Measurements from ENCODE around the gene SH2D3A.

The SH2D3A gene

DNA sequence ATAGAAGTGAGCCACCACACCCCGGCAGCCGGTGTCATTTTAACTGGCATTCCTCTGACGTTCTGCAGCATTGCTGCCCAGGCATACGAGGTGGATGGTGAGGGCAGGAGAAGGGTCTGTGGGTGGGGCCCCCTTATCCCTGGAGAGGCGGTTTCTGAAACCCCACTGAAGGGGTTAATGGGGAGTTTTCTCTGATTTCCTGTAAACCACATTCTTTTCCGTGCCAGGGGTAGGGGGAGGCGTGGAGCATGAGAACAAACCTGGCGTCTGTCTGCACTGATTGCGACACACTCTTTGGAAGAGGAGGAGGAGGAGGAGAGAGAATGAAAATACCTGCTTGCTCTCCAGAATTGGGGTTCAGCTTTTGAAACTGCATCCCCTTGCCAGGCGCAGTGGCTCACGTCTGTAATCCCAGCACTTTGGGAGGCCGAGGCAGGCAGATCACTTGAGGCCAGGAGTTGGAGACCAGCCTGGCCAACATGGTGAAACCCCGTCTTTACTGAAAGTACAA, 44.1 kb downstream of the SH2D3A start:
- no peak for DNase-seq (ENCODE audit: low read depth in 2 of 2, low spot score in 1 of 2)

DNA sequence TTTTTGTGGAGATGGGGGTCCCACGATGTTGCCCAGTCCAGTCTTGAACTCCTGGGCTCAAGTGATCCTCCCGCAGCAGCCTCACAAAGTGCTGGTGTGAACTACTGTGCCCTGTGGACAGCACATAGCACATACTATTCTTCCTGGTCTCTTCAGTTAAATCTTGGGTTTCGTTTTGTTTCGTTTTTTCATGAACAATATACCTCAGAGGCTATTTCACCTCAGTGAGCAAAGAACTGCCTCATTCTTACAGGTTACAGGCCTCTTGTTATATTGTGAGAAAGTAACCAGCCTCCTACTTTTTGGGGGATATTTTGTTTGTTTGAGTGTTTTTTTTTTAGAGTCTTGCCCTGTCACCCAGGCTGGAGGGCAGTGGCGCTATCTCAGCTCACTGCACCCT, 45.5 kb downstream of the SH2D3A start:
- no peak for DNase-seq (ENCODE audit: low read depth in 2 of 2, low spot score in 1 of 2)

- no peak for DNase-seq (ENCODE audit: low read depth in 2 of 2, low spot score in 1 of 2)
Measured at GRCh38 chr19:6721138-6721474, 46.1 kb downstream of the SH2D3A start.

- no peak for DNase-seq (ENCODE audit: low read depth in 2 of 2, low spot score in 1 of 2)
Measured at GRCh38 chr19:6720369-6721137, 46.7 kb downstream of the SH2D3A start, which contains the start of gene C3. C3 (minus strand) TSS chr19:6720650; CDS start chr19:6720589, 61 bp downstream.

DNA sequence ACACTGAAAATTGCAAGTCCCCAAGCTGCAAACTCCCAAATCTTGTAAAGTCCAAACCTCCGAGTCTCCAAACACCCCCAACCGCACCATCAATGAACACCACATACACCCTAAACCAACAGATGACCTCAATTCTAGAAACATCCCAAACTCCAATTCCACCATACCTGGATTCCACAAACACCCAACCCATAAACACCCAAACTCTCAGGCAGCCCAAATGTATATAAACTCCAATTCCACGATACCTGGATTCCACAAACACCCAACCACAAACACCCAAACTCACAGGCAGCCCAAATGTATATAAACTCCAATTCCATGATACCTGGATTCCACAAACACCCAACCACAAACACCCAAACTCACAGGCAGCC, 47.3 kb downstream of the SH2D3A start:
- no peak for DNase-seq (ENCODE audit: low read depth in 2 of 2, low spot score in 1 of 2)

GRCh38 chr19:6719540-6719861, 47.7 kb downstream of the SH2D3A start:
- DNase-seq (ENCODE audit: low read depth in 2 of 2, low spot score in 1 of 2): no peak

GRCh38 chr19:6718741-6719539, 48.3 kb downstream of the SH2D3A start:
- DNase-seq (ENCODE audit: low read depth in 2 of 2, low spot score in 1 of 2): no peak

GRCh38 chr19:6718111-6718740, 49.0 kb downstream of the SH2D3A start:
- no peak for DNase-seq (ENCODE audit: low read depth in 2 of 2, low spot score in 1 of 2)

GRCh38 chr19:6717441-6717971, 49.7 kb downstream of the SH2D3A start:
- no peak for DNase-seq (ENCODE audit: low read depth in 2 of 2, low spot score in 1 of 2)

DNA sequence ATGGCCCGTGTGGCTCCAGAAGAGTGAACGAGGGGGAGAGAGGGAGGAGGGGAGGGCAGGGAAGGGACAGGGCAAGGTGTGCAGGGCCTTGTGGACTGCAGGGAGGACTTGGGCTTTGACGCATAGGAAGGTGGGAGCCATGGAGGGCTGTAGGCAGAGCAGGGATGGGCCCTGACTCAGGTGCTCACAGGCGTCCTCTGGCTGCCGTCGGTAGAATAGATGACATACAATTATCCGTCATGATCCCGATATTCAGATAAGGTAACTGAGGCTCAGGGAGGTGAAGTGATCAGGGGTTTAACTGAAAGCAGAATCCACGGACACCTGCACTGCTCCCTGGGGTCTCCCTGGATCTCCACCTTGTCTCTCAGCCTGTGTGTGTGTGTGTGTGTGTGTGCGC, 50.2 kb downstream of the SH2D3A start:
- DNase-seq (ENCODE audit: low read depth in 2 of 2, low spot score in 1 of 2): no peak

DNA sequence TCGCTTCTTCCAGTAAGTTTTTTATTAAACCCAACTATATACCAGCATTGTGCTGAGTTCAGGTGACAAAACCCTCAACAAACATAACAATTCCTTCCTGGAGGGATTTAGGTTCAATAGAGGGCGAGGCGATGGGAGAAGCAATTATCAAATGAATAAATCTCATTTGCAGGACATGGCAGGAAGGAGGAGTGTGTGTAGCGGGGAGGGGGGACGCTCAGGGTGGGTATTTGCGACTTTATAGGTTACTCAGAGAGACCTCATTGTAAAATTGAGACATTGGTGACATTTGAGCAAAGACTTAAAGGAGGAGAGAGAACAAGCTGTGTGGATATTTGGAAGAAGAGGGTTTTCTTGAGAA, 50.6 kb downstream of the SH2D3A start:
- DNase-seq (ENCODE audit: low read depth in 2 of 2, low spot score in 1 of 2): no peak

DNA sequence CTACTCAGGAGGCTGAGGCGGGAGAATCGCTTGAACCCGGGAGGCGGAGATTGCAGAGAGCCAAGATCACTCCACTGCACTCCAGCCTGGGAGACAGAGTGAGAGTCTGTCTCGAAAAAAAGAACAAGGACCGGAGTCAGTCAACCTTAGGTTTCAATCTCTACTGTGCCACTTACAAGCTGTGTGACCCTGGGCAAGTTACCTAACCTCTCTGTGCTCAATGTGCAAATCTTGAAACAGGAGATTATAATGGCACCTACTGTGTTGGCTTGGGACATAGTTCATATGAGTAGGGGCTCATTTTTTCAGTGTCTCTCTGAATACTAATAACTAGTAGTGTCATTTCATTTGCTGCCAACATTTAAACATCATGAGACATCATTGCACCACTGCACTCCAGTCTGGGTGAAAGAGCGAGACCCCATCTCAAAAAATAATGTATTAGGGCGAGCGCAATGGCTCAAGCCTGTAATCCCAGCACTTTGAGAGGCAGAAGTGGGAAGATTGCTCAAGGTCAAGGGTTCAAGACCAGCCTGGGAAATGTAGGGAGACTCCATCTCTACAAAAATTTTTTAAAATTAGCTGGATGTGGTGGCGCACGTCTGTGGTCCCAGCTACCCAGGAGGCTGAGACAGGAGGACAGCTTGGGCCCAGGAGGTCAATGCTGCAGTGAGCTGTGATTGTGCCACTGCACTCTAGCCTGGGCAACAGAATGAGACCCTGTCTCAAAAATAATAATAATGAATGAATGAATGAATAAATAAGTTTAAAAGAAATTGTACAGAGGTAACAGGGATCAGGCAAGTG, 52.3 kb downstream of the SH2D3A start:
- DNase-seq (ENCODE audit: low read depth in 2 of 2, low spot score in 1 of 2): no peak

- no peak for DNase-seq (ENCODE audit: low read depth in 2 of 2, low spot score in 1 of 2)
Measured at GRCh38 chr19:6713773-6714692, 53.2 kb downstream of the SH2D3A start.

DNA sequence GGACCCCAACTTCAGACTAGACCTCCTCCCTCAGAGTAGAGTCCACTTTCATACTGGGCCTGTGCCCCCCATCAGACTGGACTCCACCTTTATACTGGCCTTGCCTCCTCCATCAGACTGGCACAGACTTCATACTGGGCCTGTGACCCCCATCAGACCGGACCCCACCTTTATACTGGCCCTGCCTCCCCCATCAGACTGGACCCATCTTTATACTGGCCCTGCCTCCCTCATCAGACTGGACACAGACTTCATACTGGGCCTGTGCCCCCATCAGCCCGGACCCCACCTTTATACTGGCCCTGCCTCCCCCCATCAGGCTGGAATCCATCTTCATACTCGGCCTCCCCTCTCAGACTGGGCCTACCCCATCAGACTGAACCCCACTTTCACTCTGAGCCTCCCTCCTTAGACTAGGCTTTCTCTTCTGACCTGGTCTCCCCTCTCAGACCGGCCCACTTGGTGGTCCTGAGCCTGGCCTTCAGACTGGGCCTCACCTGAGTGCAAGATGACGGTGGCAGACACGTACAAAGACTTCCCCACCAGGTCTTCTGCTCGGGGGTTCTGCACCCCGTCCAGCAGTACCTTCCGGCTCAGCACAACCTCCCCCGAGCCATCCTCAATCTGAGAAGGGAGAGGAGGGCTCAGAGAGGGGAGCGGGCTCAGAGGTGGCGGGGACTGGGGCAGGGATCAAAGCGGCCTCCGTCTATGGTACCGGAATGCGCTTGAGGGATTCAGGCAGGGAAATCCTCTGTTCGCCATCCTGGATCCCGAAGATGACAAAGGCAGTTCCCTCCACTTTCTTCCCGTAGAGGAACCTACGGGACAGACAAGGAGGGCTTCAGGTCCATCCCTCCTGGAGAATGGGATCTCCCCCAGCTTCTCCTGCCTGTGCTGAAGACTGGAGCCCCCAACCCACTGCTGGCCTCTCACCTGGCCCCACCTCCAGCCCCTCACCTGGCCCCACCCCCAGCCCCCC, 54.3 kb downstream of the SH2D3A start:
- no peak for DNase-seq (ENCODE audit: low read depth in 2 of 2, low spot score in 1 of 2)

DNA sequence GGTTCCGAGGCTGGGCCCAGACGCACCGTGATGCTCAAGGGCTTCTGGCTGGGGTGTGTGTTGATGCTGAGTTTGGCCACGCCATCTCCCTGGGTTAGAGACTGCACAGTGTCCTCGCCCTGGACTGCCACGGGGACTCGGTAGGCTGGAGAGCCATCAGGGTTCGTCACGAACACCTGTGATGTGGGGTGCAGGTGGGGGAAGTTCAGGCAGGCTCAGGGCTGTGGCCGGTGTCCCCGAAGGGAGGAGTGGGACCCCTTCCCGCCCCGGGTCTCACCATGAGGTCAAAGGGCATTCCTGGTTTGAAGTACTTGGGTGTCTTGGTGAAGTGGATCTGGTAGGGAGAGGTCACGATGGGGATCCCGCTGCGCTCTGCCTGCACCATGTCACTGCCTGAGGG, 55.0 kb downstream of the SH2D3A start:
- no peak for DNase-seq (ENCODE audit: low read depth in 2 of 2, low spot score in 1 of 2)

GRCh38 chr19:6711605-6712004, 55.6 kb downstream of the SH2D3A start:
- DNase-seq (ENCODE audit: low read depth in 2 of 2, low spot score in 1 of 2): no peak

GRCh38 chr19:6711078-6711361, 56.2 kb downstream of the SH2D3A start:
- no peak for DNase-seq (ENCODE audit: low read depth in 2 of 2, low spot score in 1 of 2)

DNA sequence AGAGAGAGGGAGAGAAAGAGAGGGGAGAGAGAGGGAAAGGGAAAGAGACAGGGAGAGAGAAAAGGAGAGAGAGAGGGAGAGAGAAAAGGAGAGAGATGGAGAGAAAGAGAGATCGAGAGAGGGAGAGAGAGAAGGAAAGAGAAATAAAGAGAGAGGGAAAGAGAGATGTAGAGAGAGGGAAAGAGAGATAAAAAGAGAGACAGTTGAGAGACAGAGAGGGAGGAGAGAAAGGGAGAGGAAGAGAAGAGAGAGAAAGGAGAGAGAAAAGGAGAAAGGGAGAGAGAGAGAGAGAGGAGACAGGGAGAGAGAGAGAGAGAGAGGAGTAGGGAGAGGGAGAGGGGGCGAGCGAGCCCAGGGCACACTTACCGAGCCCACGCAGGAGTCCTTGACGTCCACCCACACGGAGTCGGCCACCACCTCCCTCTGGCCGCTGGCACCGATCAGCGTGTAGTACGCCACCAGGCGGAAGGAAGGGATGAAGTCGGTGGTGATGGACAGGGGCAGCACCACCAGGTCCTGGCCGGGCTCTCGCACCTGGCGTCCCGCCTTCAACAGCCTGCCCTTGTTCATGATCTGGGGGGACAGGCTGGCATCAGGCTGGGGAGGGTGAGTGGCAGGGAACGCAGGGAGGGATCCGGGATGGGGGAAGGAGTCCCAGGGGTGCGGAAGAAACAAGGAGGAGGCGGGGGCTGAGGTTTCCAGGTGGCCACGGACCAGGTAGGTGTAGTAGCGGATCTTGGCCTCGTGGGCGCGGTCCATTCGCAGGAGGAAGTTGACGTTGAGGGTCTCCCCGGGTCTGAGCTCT, 56.8 kb downstream of the SH2D3A start:
- no peak for DNase-seq (ENCODE audit: low read depth in 2 of 2, low spot score in 1 of 2)

Measured in stimulated activated CD8-positive, alpha-beta memory T cell treated with anti-CD3 and anti-CD28 coated beads, Interleukin-4, amount 100 ng/mL, for 1 hour (primary cell).